Measurements from ENCODE around the gene RAD1.

Gene RAD1

DNA sequence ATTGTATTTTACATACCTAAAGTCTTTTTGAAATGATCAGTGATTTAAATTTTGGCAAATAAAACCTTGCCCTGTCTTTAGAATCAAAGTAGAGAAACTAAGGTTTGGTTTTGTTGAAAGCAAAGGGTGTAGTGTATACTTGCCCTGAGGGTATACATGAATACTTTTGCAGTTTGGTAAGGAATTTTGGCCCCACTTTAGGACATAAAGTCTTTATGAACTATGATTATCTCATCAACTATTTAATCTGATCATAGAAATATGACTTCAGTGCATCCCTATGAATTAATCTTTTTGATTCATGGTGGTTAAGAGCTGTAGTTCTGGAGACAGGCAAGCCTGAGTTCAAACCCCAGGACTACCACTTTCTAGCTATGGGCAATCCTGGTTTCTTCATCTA lies 17.7 kb downstream of the RAD1 start:
- Histone ChIP-seq H3K79me2 (ENCODE audit: insufficient read depth, low read length) (no peaks in the 10 kb centered on the region), H3K9me2 (replicated peaks; ENCODE audit: low read depth, low read length) (no peaks in the 10 kb centered on the region), H3K36me3 (ENCODE audit: insufficient read depth, low read length) (no peaks in the 10 kb centered on the region), H3K4me2 (ENCODE audit: low read depth, low read length, poor library complexity, severe bottlenecking) (no peak overlapping the region), H3K4me3 (ENCODE audit: low read length, poor library complexity, severe bottlenecking) (no peak overlapping the region), H3F3A (ENCODE audit: low read depth) (no peaks in the 10 kb centered on the region), H3K4me1 (ENCODE audit: insufficient read depth, low read length, poor library complexity, severe bottlenecking) (peaks cover 3% of the 10 kb centered on the region), H3K27me3 (ENCODE audit: insufficient read depth, low read length, poor library complexity, severe bottlenecking) (no peaks in the 10 kb centered on the region), H4K20me1 (ENCODE audit: insufficient read depth, low read length, poor library complexity, severe bottlenecking) (no peaks in the 10 kb centered on the region), H2AFZ (ENCODE audit: low read length) (no peak overlapping the region), H3K9me3 (ENCODE audit: insufficient read depth, low read depth, low read length) (no peaks in the 10 kb centered on the region), H3K9ac (ENCODE audit: low read depth, low read length, poor library complexity, severe bottlenecking) (no peak overlapping the region)
- TF ChIP-seq, protein P1, sequence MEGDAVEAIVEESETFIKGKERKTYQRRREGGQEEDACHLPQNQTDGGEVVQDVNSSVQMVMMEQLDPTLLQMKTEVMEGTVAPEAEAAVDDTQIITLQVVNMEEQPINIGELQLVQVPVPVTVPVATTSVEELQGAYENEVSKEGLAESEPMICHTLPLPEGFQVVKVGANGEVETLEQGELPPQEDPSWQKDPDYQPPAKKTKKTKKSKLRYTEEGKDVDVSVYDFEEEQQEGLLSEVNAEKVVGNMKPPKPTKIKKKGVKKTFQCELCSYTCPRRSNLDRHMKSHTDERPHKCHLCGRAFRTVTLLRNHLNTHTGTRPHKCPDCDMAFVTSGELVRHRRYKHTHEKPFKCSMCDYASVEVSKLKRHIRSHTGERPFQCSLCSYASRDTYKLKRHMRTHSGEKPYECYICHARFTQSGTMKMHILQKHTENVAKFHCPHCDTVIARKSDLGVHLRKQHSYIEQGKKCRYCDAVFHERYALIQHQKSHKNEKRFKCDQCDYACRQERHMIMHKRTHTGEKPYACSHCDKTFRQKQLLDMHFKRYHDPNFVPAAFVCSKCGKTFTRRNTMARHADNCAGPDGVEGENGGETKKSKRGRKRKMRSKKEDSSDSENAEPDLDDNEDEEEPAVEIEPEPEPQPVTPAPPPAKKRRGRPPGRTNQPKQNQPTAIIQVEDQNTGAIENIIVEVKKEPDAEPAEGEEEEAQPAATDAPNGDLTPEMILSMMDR (conservative IDR thresholded peaks at IDR 0.05; ENCODE audit: low read length), result no peak
- TF ChIP-seq EZH2phosphoT487 (IDR thresholded peaks at IDR 0.05; ENCODE audit: borderline replicate concordance), result no peak

- Histone ChIP-seq H3K27me3 (ENCODE audit: insufficient read depth, low read length, poor library complexity, severe bottlenecking) (no peaks in the 10 kb centered on the region), H3K4me3 (ENCODE audit: low read length, poor library complexity, severe bottlenecking) (no peak overlapping the region), H3K79me2 (ENCODE audit: insufficient read depth, low read length) (no peaks in the 10 kb centered on the region), H4K20me1 (ENCODE audit: insufficient read depth, low read length, poor library complexity, severe bottlenecking) (no peaks in the 10 kb centered on the region), H3K9ac (ENCODE audit: low read depth, low read length, poor library complexity, severe bottlenecking) (no peak overlapping the region), H3K9me2 (replicated peaks; ENCODE audit: low read depth, low read length) (no peaks in the 10 kb centered on the region), H2AFZ (ENCODE audit: low read length) (no peak overlapping the region), H3K4me1 (ENCODE audit: insufficient read depth, low read length, poor library complexity, severe bottlenecking) (peaks cover 3% of the 10 kb centered on the region), H3K36me3 (ENCODE audit: insufficient read depth, low read length) (no peaks in the 10 kb centered on the region), H3K4me2 (ENCODE audit: low read depth, low read length, poor library complexity, severe bottlenecking) (no peak overlapping the region), H3F3A (ENCODE audit: low read depth) (no peaks in the 10 kb centered on the region), H3K9me3 (ENCODE audit: insufficient read depth, low read depth, low read length) (no peaks in the 10 kb centered on the region)
- TF ChIP-seq, protein P1 (conservative IDR thresholded peaks at IDR 0.05; ENCODE audit: low read length), result no peak
- TF ChIP-seq EZH2phosphoT487 (IDR thresholded peaks at IDR 0.05; ENCODE audit: borderline replicate concordance), result no peak
Observed at GRCh38 chr5:34895641-34896419, 19.5 kb downstream of the RAD1 start.

- Histone ChIP-seq H3K4me1 (ENCODE audit: insufficient read depth, low read length, poor library complexity, severe bottlenecking) (peaks cover 3% of the 10 kb centered on the region), H3K4me2 (ENCODE audit: low read depth, low read length, poor library complexity, severe bottlenecking) (no peak overlapping the region), H3K4me3 (ENCODE audit: low read length, poor library complexity, severe bottlenecking) (no peak overlapping the region), H3K27me3 (ENCODE audit: insufficient read depth, low read length, poor library complexity, severe bottlenecking) (no peaks in the 10 kb centered on the region), H4K20me1 (ENCODE audit: insufficient read depth, low read length, poor library complexity, severe bottlenecking) (no peaks in the 10 kb centered on the region), H2AFZ (ENCODE audit: low read length) (no peak overlapping the region), H3F3A (ENCODE audit: low read depth) (no peaks in the 10 kb centered on the region), H3K79me2 (ENCODE audit: insufficient read depth, low read length) (no peaks in the 10 kb centered on the region), H3K9ac (ENCODE audit: low read depth, low read length, poor library complexity, severe bottlenecking) (no peak overlapping the region), H3K9me2 (replicated peaks; ENCODE audit: low read depth, low read length) (no peaks in the 10 kb centered on the region), H3K9me3 (ENCODE audit: insufficient read depth, low read depth, low read length) (no peaks in the 10 kb centered on the region), H3K36me3 (ENCODE audit: insufficient read depth, low read length) (no peaks in the 10 kb centered on the region)
- TF ChIP-seq, protein P1 (conservative IDR thresholded peaks at IDR 0.05; ENCODE audit: low read length), result no peak
- no peak for TF ChIP-seq EZH2phosphoT487 (IDR thresholded peaks at IDR 0.05; ENCODE audit: borderline replicate concordance)
Observed at GRCh38 chr5:34894716-34895115, 20.6 kb downstream of the RAD1 start.
